Measurements from ENCODE around the gene TRABD2A. TPM values are rescaled to one million over a fixed set of nuclear protein-coding genes. Genes with fewer than 3 reads are reported as not detected.

The TRABD2A gene
- total RNA-seq, 1 experiment from 2014 or later = 4.6 TPM

GRCh38 chr2:84881581-84882413, 913 bp upstream of the TRABD2A start:
- BruUV-seq (replicated peaks) = no TSS peak
- Histone ChIP-seq H3K9me3 (ENCODE audit: control insufficient read depth in 1 of 2, insufficient read depth in 1 of 2, low read depth in 1 of 2, low read length in 2 of 2) (no peaks in the 10 kb centered on the region), H3K9me2 (ENCODE audit: insufficient read depth) (no peaks in the 10 kb centered on the region), H3K27me3 (ENCODE audit: insufficient read depth, low read length) (no peaks in the 10 kb centered on the region; the same call in 1 of the 2 replicates), H3K4me2 (ENCODE audit: low read length) (peak overlapping the region; percentile 82), H3K27ac (ENCODE audit: low read depth, low read length) (no peak overlapping the region), H2AFZ (ENCODE audit: low read depth, low read length, poor library complexity, severe bottlenecking) (peak overlapping the region; percentile 96), H4K20me1 (ENCODE audit: insufficient read depth) (no peaks in the 10 kb centered on the region), H3K4me3 (replicated peaks in 1 of 2; ENCODE audit: low read depth in 1 of 2, low read length in 2 of 2) (peak overlapping the region; percentile 51 to 63), H3K4me1 (ENCODE audit: control insufficient read depth in 1 of 2, insufficient read depth in 2 of 2, low read length in 2 of 2) (peaks cover 5 to 24% of the 10 kb centered on the region in 2 experiments; a peak in 3 of 4 replicates), H3K36me3 (ENCODE audit: control insufficient read depth in 1 of 2, insufficient read depth in 2 of 2, low read length in 2 of 2) (no peaks in the 10 kb centered on the region), H3K9ac (ENCODE audit: low read length) (peak overlapping the region; percentile 57), H3K79me2 (ENCODE audit: insufficient read depth, low read length) (no peaks in the 10 kb centered on the region)
- intact Hi-C loops (cut with micrococcal nuclease) = loop anchor here (1.0 kb wide), 2 partner anchors 44 to 386 kb away; no protein-coding TSS in a partner anchor
- ChIA-PET CTCF (interaction anchor here (0.7 to 2.0 kb wide), 15 partner anchors 10 to 389 kb away, joined by 3 to 18 read pairs (median 4); no protein-coding TSS in a partner anchor), POLR2A (interaction anchor here (0.9 to 1.7 kb wide), 4 partner anchors 19 to 44 kb away, joined by 3 to 7 read pairs (median 5); partner anchors contain the start of gene TMSB10), RAD21 (ENCODE audit: low non-redundant PET in 1 of 2, low total read pairs in 2 of 2, uncharacterized antibody in 2 of 2, unreplicated experiment in 2 of 2) (interaction anchor here in 1 of 2 experiments (0.6 kb wide), 1 partner anchor 25 kb away, joined by 5 read pairs; no protein-coding TSS in a partner anchor)
- DNase-seq (ENCODE audit: low read depth, low spot score) (peak; percentile 71), ATAC-seq (peak; percentile 86)
- peak; percentile 37 for TF ChIP-seq YY1 (IDR thresholded peaks at IDR 0.05; ENCODE audit: extremely low read depth, insufficient replicate concordance, low read depth, low read length)
- TF ChIP-seq JUND (IDR thresholded peaks at IDR 0.05) = no peak
- TF ChIP-seq CTCF (IDR thresholded peaks at IDR 0.05 in 2 of 3, conservative IDR thresholded peaks at IDR 0.05 in 1 of 3; ENCODE audit: borderline replicate concordance in 1 of 3, insufficient read depth in 1 of 3, low read depth in 2 of 3, low read length in 2 of 3) = peak; percentile 76 to 79 (median 78); a peak in 5 of 6 replicates
- TF ChIP-seq RAD21 (IDR thresholded peaks at IDR 0.05; ENCODE audit: low read depth) = peak; percentile 75
- TF ChIP-seq ELF1 (IDR thresholded peaks at IDR 0.05; ENCODE audit: borderline replicate concordance, low read depth) = no peak
- peak; percentile 23; the same call in 1 of the 2 replicates for TF ChIP-seq POLR2AphosphoS5 (IDR thresholded peaks at IDR 0.05; ENCODE audit: low read depth, low read length)
- TF ChIP-seq MAX (IDR thresholded peaks at IDR 0.05) = 0 out of 2 replicates have a peak, but pooled peaks have one; percentile 45
- no peak for TF ChIP-seq ZFX (IDR thresholded peaks at IDR 0.05)
- peak; percentile 53; the same call in 1 of the 2 replicates for TF ChIP-seq CBX3 (IDR thresholded peaks at IDR 0.05; ENCODE audit: low read depth)
